Large intestine (tissue), 3 donors: Measurements from ENCODE around the gene DOC2A. TPM values are rescaled to one million over a fixed set of nuclear protein-coding genes. Genes with fewer than 3 reads are reported as not detected.
"Not testable (repeated sequence)": the region's sequence is repeated elsewhere in the genome, so short reads cannot be mapped to it uniquely, and the experiment has no call there.

Experiments used
- DNase-seq, 2 donors: peaks; one replicate each; pipeline versions ENCODE4 v3.0.0 to v3.0.0-alpha.2; 2013
- H3K27ac ChIP-seq: one replicate; pipeline ENCODE4 v1.5.1; 2013; ENCODE audit warnings: low read length
- H3K27me3 ChIP-seq: 2 replicates; pipeline ENCODE4 v1.6.1; 2013; ENCODE audit warnings: low read length; ENCODE audit not compliant: control insufficient read depth, insufficient read depth
- H3K36me3 ChIP-seq: 2 replicates; pipeline ENCODE4 v1.6.1; 2013; ENCODE audit warnings: low read length; ENCODE audit not compliant: control insufficient read depth, insufficient read depth
- H3K4me1 ChIP-seq: one replicate; pipeline ENCODE4 v1.6.1; 2013; ENCODE audit warnings: low read length; ENCODE audit not compliant: control insufficient read depth, insufficient read depth
- H3K4me3 ChIP-seq: one replicate; pipeline ENCODE4 v1.5.1; 2013; ENCODE audit warnings: low read length
- H3K9me3 ChIP-seq: one replicate; pipeline ENCODE4 v1.6.1; 2013; ENCODE audit warnings: mild to moderate bottlenecking, low read depth, low read length, moderate library complexity; ENCODE audit not compliant: control insufficient read depth
- WGBS: methylation state at CpG from one replicate; pipeline ENCODE4 v1.1.5; 2013; ENCODE audit warnings: low lambda C conversion rate; ENCODE audit not compliant: insufficient coverage; 5-methylcytosine and 5-hydroxymethylcytosine counted together
- polyA plus RNA-seq: library from polyadenylated mRNA; unstranded; fragments of 120-200 nt; gene quantifications from one replicate; pipeline ENCODE4 v1.2.1, GENCODE V29; 2013

Gene DOC2A
- polyA plus RNA-seq, 1 donor = 4.2 TPM

DNA sequence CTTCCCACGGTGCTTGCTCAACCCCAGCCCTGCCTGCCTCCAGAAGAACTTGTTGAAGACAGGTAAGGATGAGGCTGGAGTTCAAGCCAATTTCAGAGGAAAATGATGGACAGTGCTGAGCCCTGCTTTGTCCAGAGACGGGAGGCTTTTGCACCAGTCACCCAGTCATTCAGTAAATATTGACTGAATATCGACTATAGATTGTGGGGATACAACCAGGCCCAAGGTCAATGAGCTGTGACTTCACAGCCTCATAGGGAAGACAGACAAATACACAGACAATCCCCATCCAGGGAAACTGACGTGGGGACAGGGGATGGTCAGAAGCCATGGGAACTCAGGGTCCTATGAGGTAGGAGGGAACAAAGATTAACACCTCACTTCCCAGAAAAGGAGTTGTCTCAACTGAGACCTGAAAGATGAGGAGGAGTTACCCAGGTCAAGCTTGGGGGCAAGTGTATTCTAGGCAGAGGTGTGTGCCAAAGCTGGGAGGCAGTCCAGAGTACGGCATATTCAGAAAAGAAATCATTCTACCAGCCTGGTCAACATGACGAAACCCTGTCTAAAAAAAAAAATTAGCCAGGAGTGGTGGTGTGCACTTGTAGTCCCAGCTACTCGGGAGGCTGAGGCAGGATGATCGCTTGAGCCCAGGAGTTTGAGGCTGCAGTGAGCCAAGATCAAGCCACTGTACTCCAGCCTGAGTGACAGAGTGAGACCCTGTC is 5.9 kb upstream of the DOC2A start:
- Histone ChIP-seq H3K36me3 (no peaks in the 10 kb centered on the region), H3K27ac (no peak overlapping the region), H3K27me3 (peaks cover 11% of the 10 kb centered on the region), H3K4me1 (peaks cover 6% of the 10 kb centered on the region), H3K9me3 (no peaks in the 10 kb centered on the region), H3K4me3 (no peak overlapping the region)
- DNase-seq = no peak
- no CpG with 5 or more reads among the region's 8 CpGs for WGBS

DNA sequence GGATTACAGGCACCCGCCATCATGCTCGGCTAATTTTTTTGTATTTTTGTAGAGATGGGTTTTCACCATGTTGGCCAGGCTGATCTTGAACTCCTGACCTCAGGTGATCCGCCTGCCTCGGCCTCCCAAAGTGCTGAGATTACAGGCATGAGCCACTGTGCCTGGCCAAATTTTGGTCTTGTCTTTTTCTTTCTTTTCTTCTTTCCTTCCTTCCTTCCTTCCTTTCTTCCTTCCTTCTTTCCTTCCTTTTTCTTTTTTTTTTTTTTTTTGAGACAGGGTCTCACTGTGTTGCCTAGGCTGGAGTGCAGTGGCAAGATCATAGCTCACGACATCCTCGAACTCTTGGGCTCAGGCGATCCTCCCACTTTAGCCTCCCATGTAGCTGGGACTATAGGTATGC is 4.6 kb upstream of the DOC2A start:
- WGBS = no CpG with 5 or more reads among the region's 7 CpGs

DNA sequence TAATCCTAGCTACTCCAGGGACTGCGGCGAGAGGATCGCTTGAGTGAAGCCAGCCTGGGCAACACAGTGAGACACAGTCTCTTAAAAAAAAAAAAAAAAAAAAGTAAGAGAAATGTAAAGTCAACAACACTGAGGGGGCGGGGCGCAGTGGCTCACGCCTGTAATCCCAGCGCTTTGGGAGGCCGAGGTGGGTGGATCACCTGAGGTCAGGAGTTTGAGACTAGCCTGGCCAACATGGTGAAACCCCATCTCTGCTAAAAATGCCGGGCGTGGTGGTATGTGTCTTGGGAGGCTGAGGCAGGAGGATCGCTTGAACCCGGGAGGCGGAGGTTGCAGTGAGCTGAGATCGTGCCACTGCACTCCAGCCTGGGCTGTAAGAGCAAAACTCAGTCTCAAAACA is 1.8 kb upstream of the DOC2A start:
- H3K27me3 ChIP-seq = peaks cover 31% of the 10 kb centered on the region
- WGBS = no CpG with 5 or more reads among the region's 14 CpGs
- H3K27ac ChIP-seq, H3K9me3 ChIP-seq, H3K36me3 ChIP-seq, DNase-seq, H3K4me3 ChIP-seq: not testable (repeated sequence)
- peaks cover 12% of the 10 kb centered on the region for H3K4me1 ChIP-seq

More for the DNA sequence above, 4.6 kb upstream of the DOC2A start:
- not testable (repeated sequence) for H3K36me3 ChIP-seq, H3K9me3 ChIP-seq, DNase-seq, H3K4me1 ChIP-seq, H3K27ac ChIP-seq, H3K4me3 ChIP-seq
- H3K27me3 ChIP-seq = peaks cover 19% of the 10 kb centered on the region

DNA sequence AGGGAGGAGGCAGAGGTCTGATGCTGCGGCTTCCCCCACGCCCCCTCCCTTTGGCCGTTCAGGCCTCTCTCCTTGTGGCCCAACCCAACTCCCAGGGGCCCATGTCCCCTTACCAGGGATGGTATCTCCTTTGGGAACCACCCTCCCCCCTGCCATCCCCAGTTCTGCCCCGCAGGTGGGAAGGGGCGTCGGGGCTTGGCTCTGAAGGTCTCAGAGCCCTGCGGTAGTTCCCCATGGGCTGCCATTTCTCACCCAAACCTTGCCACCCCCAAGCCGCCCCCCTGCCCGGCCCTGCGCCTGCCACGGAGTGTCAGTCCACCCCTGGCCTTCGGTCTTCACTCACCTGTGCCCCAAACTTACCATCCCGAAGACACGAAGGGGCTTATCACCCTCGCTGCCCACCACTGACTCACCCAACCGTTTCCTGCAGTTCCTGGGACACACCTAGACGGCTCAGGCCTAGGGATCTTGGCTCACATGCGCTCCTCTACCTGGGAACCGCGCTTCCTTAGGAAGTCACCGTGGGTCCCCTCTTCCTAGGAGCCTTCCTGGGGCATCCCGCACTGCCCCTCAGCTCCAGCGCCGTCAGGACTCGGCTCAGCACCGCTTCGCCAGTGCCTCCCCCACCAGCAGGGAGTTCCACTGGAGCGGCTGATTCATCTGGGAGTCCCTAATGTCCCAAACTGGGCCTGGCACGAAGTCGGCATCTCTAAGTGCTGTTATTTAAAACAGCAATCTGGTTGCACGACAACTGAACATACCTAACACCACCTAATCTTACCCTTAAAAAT is 1.1 kb upstream of the DOC2A start:
- H3K4me3 ChIP-seq = no peak overlapping the region
- DNase-seq = no peak
- H3K9me3 ChIP-seq = no peaks in the 10 kb centered on the region
- 30% methylated on average over 2 of the region's 31 CpGs for WGBS
- peaks cover 31% of the 10 kb centered on the region for H3K27me3 ChIP-seq
- peaks cover 12% of the 10 kb centered on the region for H3K4me1 ChIP-seq
- H3K27ac ChIP-seq = no peak overlapping the region
- no peaks in the 10 kb centered on the region for H3K36me3 ChIP-seq

DNA sequence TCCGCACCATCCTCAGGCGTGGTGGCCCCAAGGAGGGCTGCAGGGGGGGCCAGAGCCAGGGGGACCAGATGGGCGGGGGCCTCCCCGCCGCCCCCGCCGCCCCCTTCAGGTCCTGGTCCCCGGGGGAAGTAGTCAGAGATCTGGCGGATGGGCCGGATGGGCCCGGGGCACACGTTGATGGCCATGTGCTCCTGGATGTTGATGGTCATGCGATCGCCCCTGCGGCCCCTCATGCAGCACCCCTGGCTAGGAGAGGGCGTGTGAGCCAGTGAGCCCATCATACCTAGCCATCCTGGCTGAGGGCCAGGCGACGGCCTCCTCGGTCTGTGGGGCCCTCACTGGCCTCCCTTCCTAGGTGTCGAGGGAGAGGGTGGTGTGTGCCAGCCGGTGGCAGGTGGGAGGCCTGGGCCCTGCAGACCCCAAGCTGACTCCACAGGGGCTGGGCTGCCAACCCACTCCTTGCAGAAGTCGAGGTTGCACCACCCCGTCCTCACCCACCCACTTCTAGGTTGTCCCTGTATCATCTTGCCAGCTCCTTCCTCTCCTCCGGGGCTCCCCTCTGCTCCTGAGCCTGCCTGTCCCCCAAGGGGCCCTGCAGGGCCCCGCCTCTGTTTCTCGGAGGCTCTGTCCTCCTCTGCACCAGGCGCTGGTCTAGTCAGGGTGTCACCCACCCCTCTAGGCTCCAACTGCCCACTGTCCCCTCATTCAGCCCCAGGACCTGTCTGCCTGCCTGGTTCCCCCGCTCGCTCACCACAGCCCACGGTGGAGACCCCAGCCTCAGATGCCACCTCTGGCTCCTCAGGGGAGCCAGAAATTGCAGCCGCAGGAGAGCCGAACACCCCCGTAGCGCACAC is 610 bp downstream of the DOC2A start:
- peaks cover 7% of the 10 kb centered on the region for H3K36me3 ChIP-seq
- no CpG with 5 or more reads among the region's 34 CpGs for WGBS
- peaks cover 31% of the 10 kb centered on the region for H3K27me3 ChIP-seq
- peaks cover 12% of the 10 kb centered on the region for H3K4me1 ChIP-seq
- H3K4me3 ChIP-seq = no peak overlapping the region
- no peak for DNase-seq
- no peaks in the 10 kb centered on the region for H3K9me3 ChIP-seq
- no peak overlapping the region for H3K27ac ChIP-seq

DNA sequence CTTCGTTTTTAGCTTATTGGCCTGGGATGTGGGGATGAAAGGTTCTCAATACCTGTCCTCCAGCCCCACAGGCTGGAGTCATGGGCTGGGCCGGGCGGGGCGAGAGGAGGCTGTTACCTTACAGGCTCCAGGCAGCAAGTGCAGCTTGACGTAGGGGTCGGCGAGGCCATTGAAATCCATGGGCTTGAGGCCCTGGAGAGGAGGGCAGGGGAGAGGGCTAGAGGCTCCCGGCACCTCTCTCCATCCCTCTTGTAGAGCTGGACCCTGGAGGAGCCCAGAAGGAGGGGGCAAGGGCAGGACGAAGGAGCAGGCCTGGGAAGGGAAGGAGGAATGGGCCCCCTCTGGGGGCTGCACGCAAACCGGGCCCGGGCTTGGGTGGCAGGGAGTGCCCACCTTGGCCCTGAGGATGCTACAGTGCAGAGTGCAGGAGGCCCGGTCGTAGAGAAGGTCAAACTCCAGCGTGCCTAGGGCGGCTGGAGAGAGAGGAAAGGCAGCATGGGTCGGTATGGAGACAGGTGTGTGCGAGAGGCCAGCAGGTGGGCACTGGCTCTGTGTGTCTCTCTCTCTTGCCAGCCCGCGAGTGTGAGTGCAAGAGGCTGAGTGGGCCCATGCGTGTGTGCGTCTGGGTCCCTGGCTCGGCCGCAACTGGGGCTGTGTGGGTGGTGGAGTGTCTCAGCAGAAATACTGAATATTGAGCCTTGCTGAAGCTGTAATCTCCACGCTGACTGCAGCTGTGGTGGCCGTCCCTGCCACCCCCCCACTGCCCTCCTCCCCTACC is 1.6 kb downstream of the DOC2A start:
- no peak overlapping the region for H3K4me3 ChIP-seq
- H3K27ac ChIP-seq = no peak overlapping the region
- peaks cover 31% of the 10 kb centered on the region for H3K27me3 ChIP-seq
- no peak for DNase-seq
- H3K36me3 ChIP-seq = peaks cover 7% of the 10 kb centered on the region
- WGBS = no CpG with 5 or more reads among the region's 26 CpGs
- H3K4me1 ChIP-seq = peaks cover 12% of the 10 kb centered on the region
- no peaks in the 10 kb centered on the region for H3K9me3 ChIP-seq

DNA sequence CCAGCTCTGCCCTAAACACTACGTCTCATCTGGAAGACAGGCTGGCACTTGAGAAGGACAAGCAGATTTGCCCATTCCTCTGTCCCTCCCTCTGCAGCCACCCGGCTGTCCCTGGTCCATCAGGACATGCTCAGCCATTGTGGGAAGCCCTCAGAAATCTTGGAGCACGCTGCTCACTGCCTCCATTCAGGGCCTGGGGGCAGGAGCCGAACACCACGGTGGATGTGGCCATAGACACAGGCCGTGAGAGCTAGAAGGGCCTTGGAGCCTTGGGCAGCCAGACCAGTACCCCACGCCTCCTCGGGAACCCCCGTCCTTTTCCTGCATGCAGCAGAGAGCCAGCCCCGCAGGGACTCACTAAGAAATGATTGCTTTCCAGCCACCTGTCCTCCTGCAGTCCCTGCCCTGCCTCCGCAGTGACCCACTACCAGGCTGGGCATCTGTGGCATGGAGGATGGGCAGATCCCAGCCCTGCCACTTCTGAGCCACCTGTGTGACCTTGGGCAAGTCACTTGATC is 3.4 kb downstream of the DOC2A start:
- Histone ChIP-seq H3K27me3 (peaks cover 27% of the 10 kb centered on the region), H3K9me3 (no peaks in the 10 kb centered on the region), H3K4me3 (no peak overlapping the region), H3K36me3 (peaks cover 12% of the 10 kb centered on the region), H3K4me1 (peaks cover 12% of the 10 kb centered on the region), H3K27ac (no peak overlapping the region)
- no CpG with 5 or more reads among the region's 11 CpGs for WGBS
- no peak for DNase-seq

DNA sequence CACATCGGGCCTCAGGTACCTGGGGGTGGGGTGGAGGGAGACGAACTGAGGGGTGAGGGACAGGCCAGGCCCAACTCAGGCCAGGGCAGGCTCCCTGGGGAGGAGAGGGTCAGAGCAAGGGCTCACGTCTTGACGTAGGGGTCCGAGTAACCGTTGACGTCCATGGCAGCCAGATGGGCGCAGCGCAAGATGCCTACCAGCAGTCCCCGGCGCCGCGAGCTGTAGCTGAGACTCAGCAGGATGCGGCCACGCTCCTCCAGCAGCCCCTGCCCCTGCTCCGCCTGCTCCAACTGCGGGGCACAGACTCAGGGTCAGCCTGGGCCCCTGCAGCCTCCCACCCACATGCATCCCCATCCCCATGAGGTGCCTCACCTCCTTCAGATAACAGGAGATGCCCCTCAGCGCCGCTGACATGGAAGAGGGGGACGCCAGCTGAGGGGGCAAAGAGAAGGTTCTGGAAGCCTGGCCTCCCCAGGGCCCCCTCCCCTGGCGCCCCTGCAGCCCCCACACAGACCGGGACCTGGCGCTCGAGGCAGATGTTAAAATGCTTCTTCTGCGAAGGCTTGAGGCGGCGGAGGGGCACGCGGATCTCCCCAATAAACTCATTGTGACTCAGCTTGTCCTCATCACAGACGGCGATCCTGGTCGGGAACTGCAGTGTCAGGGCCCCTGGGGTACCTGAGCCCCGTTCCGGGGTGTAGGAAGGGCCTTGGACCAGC is 4.0 kb downstream of the DOC2A start:
- Histone ChIP-seq H3K4me1 (peaks cover 12% of the 10 kb centered on the region), H3K36me3 (peaks cover 17% of the 10 kb centered on the region), H3K4me3 (no peak overlapping the region), H3K9me3 (no peaks in the 10 kb centered on the region), H3K27me3 (peaks cover 21% of the 10 kb centered on the region), H3K27ac (no peak overlapping the region)
- 91% methylated on average over 4 of the region's 34 CpGs for WGBS
- DNase-seq = no peak

DNA sequence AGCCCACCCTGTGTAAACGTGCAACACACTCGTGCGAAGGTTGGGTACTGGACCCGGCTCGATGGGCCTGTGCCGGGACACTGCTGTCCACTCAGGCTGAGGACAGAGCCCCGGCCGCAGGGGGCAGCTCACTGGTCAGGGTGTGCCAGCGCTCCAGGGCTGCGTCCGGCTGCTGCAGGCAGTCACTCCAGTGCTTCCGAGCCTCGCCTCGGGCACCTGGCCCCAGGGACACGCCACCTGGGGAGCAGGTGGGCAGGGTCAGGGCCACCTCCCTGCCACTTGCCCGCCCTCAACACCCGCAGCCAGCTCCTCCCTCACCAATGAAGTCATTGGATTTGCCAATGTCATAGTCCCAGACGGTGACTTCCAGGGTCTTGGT is 4.7 kb downstream of the DOC2A start:
- no CpG with 5 or more reads among the region's 18 CpGs for whole genome bisulfite sequencing
- no peak overlapping the region for H3K4me3 ChIP-seq
- H3K4me1 ChIP-seq = peaks cover 9% of the 10 kb centered on the region
- DNase-seq = no peak
- H3K9me3 ChIP-seq = no peaks in the 10 kb centered on the region
- H3K27ac ChIP-seq = no peak overlapping the region
- H3K27me3 ChIP-seq = peaks cover 16% of the 10 kb centered on the region
- peaks cover 19% of the 10 kb centered on the region for H3K36me3 ChIP-seq
